Natural killer cell (primary cell): ENCODE results near the gene FGB. TPM values are rescaled to one million over a fixed set of nuclear protein-coding genes. Genes with fewer than 3 reads are reported as not detected.

Source experiments
- ATAC-seq, 3 donors: fragments of 150-1000 bp in 2 of 3; fragments of 200-7000 bp in 1 of 3; cut with Tn5 transposase; 1 replicate in 1 of 3; 2 replicates in 2 of 3; pipeline ENCODE4 v1.10.0; 2021; ENCODE audit warnings: mild to moderate bottlenecking in 2 of 3, moderate library complexity in 2 of 3
- DNase-seq, 2 donors: peaks; one replicate each; pipeline versions ENCODE4 v3.0.0 to v3.0.0-alpha.2; 2013 to 2021; ENCODE audit warnings: mixed read lengths in 1 of 2
- H3K27ac ChIP-seq: one replicate; pipeline ENCODE4 v1.5.1; 2013; ENCODE audit warnings: mild to moderate bottlenecking, low read length
- H3K27me3 ChIP-seq: one replicate; pipeline ENCODE4 v1.6.1; 2013; ENCODE audit warnings: low read length; ENCODE audit not compliant: control insufficient read depth, insufficient read depth
- H3K36me3 ChIP-seq: one replicate; pipeline ENCODE4 v1.6.1; 2013; ENCODE audit warnings: low read length; ENCODE audit not compliant: control insufficient read depth, insufficient read depth
- H3K4me1 ChIP-seq: one replicate; pipeline ENCODE4 v1.6.1; 2013; ENCODE audit warnings: low read length; ENCODE audit not compliant: control insufficient read depth, insufficient read depth
- H3K4me3 ChIP-seq: one replicate; pipeline ENCODE4 v1.5.1; 2013; ENCODE audit warnings: low read length
- H3K9me3 ChIP-seq: one replicate; pipeline ENCODE4 v1.6.1; 2013; ENCODE audit warnings: low read length; ENCODE audit not compliant: control insufficient read depth, insufficient read depth
- H3K27ac Mint-ChIP-seq, 2 donors: one replicate each; pipeline ENCODE4 v1.8.0; 2022; ENCODE audit warnings: mild to moderate bottlenecking in 2 of 2, mixed read lengths in 2 of 2, moderate library complexity in 1 of 2
- H3K27me3 Mint-ChIP-seq, 2 donors: one replicate each; pipeline ENCODE4 v1.8.0; 2022; ENCODE audit warnings: low read depth in 2 of 2, mixed read lengths in 2 of 2
- H3K36me3 Mint-ChIP-seq: one replicate; pipeline ENCODE4 v1.8.0; 2022; ENCODE audit warnings: mixed read lengths
- H3K4me1 Mint-ChIP-seq, 2 donors: one replicate each; pipeline ENCODE4 v1.8.0; 2022; ENCODE audit warnings: mixed read lengths in 2 of 2
- H3K4me3 Mint-ChIP-seq: one replicate; pipeline ENCODE4 v1.8.0; 2022; ENCODE audit warnings: mild to moderate bottlenecking, moderate library complexity, mixed read lengths
- H3K9me3 Mint-ChIP-seq, 2 donors: one replicate each; pipeline ENCODE4 v1.8.0; 2022; ENCODE audit warnings: mixed read lengths in 2 of 2
- CTCF ChIP-seq: fragments of 200-600 bp; IDR thresholded peaks from one replicate; pipeline ENCODE4 v1.8.0; 2022; ENCODE audit warnings: antibody characterized with exemption
- WGBS: methylation state at CpG from one replicate; pipeline ENCODE4 v1.1.7; 2013; ENCODE audit warnings: missing lambda C conversion rate; ENCODE audit not compliant: insufficient coverage; 5-methylcytosine and 5-hydroxymethylcytosine counted together
- intact Hi-C: fragments of 100-400 bp; cut with micrococcal nuclease; formaldehyde crosslinking; loops from one replicate; pipeline ENCODE4 v1.14.2; 2022
- total RNA-seq, 4 donors: library from RNA; stranded (reverse); fragments of 120-200 nt in 1 of 4; gene quantifications; one replicate each; pipeline versions ENCODE4 v1.2.3 to v1.2.4, GENCODE V29; 2013 to 2022

FGB gene
- total RNA-seq, 3 donors from 2014 or later (not counting 1 experiment from before 2014, with no cell fraction given), result not detected

- H3K4me3 ChIP-seq, result no peak overlapping the region
- WGBS, result 88% methylated on average over 5 of the region's 6 CpGs
- no peaks in the 10 kb centered on the region for H3K4me1 Mint-ChIP-seq
- no peaks in the 10 kb centered on the region for H3K36me3 Mint-ChIP-seq
- TF ChIP-seq CTCF, result no peak
- H3K27me3 Mint-ChIP-seq, result peaks cover 16 to 27% of the 10 kb centered on the region in 2 donors
- intact Hi-C loops, result no loop called here
- no peak overlapping the region for H3K27ac ChIP-seq
- DNase-seq (no peak), ATAC-seq (no peak)
- H3K4me1 ChIP-seq, result no peaks in the 10 kb centered on the region
- H3K4me3 Mint-ChIP-seq, result no peak overlapping the region
- peaks cover 0 to 2% of the 10 kb centered on the region in 2 donors for H3K9me3 Mint-ChIP-seq
- no peaks in the 10 kb centered on the region for H3K36me3 ChIP-seq
- no peaks in the 10 kb centered on the region for H3K9me3 ChIP-seq
- no peak overlapping the region for H3K27ac Mint-ChIP-seq
- no peaks in the 10 kb centered on the region for H3K27me3 ChIP-seq
Observed at GRCh38 chr4:154603033-154603943, 40.5 kb downstream of the FGB start.

GRCh38 chr4:154604696-154605200, 41.9 kb downstream of the FGB start:
- DNase-seq, result no peak
- H3K27ac Mint-ChIP-seq, result no peak overlapping the region
- Histone ChIP-seq H3K36me3 (no peaks in the 10 kb centered on the region), H3K4me1 (no peaks in the 10 kb centered on the region), H3K4me3 (no peak overlapping the region), H3K27ac (no peak overlapping the region), H3K9me3 (no peaks in the 10 kb centered on the region), H3K27me3 (no peaks in the 10 kb centered on the region)
- 96% methylated on average over 3 of the region's 4 CpGs for WGBS
- H3K9me3 Mint-ChIP-seq, result peaks cover 0 to 2% of the 10 kb centered on the region in 2 donors
- no peak for TF ChIP-seq CTCF
- H3K4me3 Mint-ChIP-seq, result no peak overlapping the region
- no peaks in the 10 kb centered on the region for H3K4me1 Mint-ChIP-seq
- H3K27me3 Mint-ChIP-seq, result peaks cover 22 to 30% of the 10 kb centered on the region in 2 donors
- no peaks in the 10 kb centered on the region for H3K36me3 Mint-ChIP-seq
- ATAC-seq, result no peak
- intact Hi-C loops, result no loop called here

GRCh38 chr4:154606728-154607723, 44.2 kb downstream of the FGB start:
- Mint-ChIP-seq H3K9me3 (peaks cover 0 to 2% of the 10 kb centered on the region in 2 donors), H3K27me3 (peaks cover 17 to 22% of the 10 kb centered on the region in 2 donors)

More at GRCh38 chr4:154606728-154607723, 44.2 kb downstream of the FGB start:
- Histone ChIP-seq H3K36me3 (no peaks in the 10 kb centered on the region), H3K27ac (no peak overlapping the region), H3K4me1 (no peaks in the 10 kb centered on the region), H3K4me3 (no peak overlapping the region), H3K9me3 (no peaks in the 10 kb centered on the region), H3K27me3 (no peaks in the 10 kb centered on the region)
- no peaks in the 10 kb centered on the region for H3K4me1 Mint-ChIP-seq
- H3K36me3 Mint-ChIP-seq, result no peaks in the 10 kb centered on the region
- no peak for TF ChIP-seq CTCF
- 88% methylated on average over 6 of the region's 6 CpGs for WGBS
- H3K27ac Mint-ChIP-seq, result no peak overlapping the region
- ATAC-seq (no peak), DNase-seq (no peak)
- H3K4me3 Mint-ChIP-seq, result no peak overlapping the region
- intact Hi-C loops, result no loop called here
